Measurements from ENCODE around the gene NHLRC2.

The NHLRC2 gene

DNA sequence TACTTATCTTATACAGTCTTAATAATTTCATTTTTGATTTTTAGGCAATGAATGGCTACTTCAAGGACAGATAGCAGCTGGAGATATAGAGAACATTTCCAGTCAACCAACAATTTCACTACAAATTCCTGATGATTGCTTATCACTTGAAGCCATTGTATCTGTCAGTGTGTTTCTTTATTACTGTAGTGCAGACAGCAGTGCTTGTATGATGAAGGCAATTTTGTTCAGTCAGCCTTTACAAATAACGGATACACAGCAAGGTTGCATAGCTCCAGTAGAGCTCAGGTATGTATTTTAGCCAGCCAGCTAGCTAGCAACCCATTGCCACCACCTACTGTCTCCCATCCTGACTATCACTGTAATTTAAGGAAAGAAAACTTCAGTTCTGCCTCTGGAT lies 53.8 kb downstream of the NHLRC2 start:
- H3K4me1 ChIP-seq (ENCODE audit: insufficient read depth, low read length) = no peaks in the 10 kb centered on the region
- H3K9ac ChIP-seq (ENCODE audit: low read depth, low read length) = no peak overlapping the region
- no peaks in the 10 kb centered on the region for H3K9me3 ChIP-seq (ENCODE audit: control insufficient read depth, insufficient read depth, low read length)
- H3K36me3 ChIP-seq (ENCODE audit: insufficient read depth, low read length) = peaks cover 3% of the 10 kb centered on the region

DNA sequence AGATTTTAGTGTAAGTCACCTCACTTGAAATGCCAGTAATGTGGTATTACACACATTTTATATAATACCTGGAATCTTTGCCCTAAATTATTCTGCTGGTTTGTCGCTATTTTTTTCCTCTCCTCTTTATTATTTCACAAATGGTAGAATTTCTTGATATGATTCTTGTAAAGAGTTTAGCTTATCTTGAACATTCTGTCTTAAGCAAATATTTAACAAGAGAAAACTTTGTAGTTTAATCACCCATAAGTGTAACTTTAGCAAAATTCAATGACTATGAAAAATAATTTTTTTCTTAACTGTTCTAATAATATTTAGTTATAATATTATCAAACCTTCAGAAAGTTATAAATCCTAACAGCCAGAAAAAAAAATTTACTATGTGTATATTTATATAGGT lies 56.7 kb downstream of the NHLRC2 start:
- Histone ChIP-seq H3K4me1 (ENCODE audit: insufficient read depth, low read length) (no peaks in the 10 kb centered on the region), H3K9ac (ENCODE audit: low read depth, low read length) (no peak overlapping the region), H3K36me3 (ENCODE audit: insufficient read depth, low read length) (peaks cover 3% of the 10 kb centered on the region), H3K9me3 (ENCODE audit: control insufficient read depth, insufficient read depth, low read length) (no peaks in the 10 kb centered on the region)

DNA sequence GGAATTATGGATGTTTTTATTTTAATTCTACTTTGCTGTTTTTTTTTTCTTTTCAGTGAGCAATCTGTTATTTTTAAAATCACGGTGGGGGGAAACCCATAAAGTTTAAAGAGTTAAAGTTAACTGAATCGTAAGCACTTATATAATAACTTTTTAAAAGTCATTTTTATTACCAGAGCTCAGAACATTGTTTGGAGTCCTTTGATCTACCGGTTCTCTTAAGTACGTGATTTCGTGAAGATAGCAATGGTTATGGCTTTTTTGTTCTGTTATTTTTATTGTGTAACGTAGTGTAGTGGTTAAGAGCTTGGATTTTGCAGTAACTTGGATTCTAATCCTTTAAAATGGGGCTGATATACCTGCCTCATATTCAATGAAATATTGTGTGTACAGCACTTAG lies 57.4 kb downstream of the NHLRC2 start:
- Histone ChIP-seq H3K9ac (ENCODE audit: low read depth, low read length) (no peak overlapping the region), H3K36me3 (ENCODE audit: insufficient read depth, low read length) (peaks cover 3% of the 10 kb centered on the region), H3K9me3 (ENCODE audit: control insufficient read depth, insufficient read depth, low read length) (no peaks in the 10 kb centered on the region), H3K4me1 (ENCODE audit: insufficient read depth, low read length) (no peaks in the 10 kb centered on the region)

DNA sequence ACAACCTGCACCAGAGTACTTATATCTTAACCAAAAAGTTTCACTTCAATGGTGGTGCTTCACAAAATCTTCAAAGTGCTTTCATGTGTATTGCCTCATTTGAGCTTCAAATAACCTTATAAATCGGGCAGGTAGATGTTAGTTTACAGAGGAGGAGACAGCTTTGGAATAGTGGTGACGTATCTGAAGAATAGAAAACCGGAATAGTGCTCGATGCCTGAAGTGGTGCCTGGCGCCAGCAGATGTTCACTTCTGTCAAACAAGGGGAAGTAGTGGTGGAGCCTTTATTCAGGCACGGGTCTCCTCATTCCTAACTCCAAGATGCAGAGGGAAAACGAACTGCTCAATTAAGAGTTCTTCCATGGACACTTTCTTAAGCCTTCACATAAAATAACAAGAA lies 58.1 kb downstream of the NHLRC2 start:
- no peaks in the 10 kb centered on the region for H3K9me3 ChIP-seq (ENCODE audit: control insufficient read depth, insufficient read depth, low read length)
- H3K4me1 ChIP-seq (ENCODE audit: insufficient read depth, low read length) = no peaks in the 10 kb centered on the region
- H3K9ac ChIP-seq (ENCODE audit: low read depth, low read length) = no peak overlapping the region
- peaks cover 3% of the 10 kb centered on the region for H3K36me3 ChIP-seq (ENCODE audit: insufficient read depth, low read length)

DNA sequence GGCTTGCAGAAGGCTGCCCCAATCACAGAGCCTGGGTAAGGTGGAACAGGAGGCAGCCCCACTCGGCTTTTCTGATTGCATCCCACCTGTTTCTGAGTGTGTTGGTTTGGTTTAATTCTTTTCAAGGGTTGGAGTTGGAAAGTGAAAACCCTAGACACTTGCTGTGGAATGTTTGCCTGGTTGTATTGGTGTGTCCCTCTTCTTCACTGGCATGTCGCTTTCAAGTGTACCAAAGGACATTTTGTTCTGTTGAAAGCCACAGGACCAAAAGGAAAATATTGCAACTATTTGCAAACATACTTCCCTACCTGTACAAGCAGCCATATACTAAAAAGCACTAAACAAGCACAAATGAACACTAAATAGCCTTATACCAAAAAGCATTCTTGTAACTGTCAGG lies 60.5 kb downstream of the NHLRC2 start:
- H3K36me3 ChIP-seq (ENCODE audit: insufficient read depth, low read length) = no peaks in the 10 kb centered on the region
- H3K9me3 ChIP-seq (ENCODE audit: control insufficient read depth, insufficient read depth, low read length) = no peaks in the 10 kb centered on the region
- H3K9ac ChIP-seq (ENCODE audit: low read depth, low read length) = no peak overlapping the region

DNA sequence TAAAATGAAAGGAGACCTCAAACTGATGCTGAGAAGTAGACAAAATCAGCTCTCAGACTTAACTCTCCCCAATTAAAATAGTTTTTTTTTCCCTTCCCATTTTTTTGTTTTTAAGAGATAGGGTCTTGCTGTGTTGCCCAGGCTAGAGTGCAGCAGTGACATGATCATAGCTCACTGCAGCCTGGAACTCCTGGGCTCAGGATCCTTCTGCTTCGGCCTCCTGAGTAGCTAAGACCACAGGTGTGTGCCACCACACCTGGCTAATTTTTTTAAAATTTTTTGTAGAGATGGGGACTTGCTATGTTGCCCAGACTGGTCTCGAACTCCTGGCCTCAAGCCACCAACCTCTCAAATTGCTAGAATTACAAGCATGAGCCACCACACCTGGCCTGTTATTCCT lies 61.1 kb downstream of the NHLRC2 start:
- Histone ChIP-seq H3K4me1 (ENCODE audit: insufficient read depth, low read length) (no peaks in the 10 kb centered on the region), H3K9me3 (ENCODE audit: control insufficient read depth, insufficient read depth, low read length) (no peaks in the 10 kb centered on the region), H3K36me3 (ENCODE audit: insufficient read depth, low read length) (no peaks in the 10 kb centered on the region), H3K9ac (ENCODE audit: low read depth, low read length) (no peak overlapping the region)

More for the DNA sequence above, 60.5 kb downstream of the NHLRC2 start:
- H3K4me1 ChIP-seq (ENCODE audit: insufficient read depth, low read length) = no peaks in the 10 kb centered on the region

DNA sequence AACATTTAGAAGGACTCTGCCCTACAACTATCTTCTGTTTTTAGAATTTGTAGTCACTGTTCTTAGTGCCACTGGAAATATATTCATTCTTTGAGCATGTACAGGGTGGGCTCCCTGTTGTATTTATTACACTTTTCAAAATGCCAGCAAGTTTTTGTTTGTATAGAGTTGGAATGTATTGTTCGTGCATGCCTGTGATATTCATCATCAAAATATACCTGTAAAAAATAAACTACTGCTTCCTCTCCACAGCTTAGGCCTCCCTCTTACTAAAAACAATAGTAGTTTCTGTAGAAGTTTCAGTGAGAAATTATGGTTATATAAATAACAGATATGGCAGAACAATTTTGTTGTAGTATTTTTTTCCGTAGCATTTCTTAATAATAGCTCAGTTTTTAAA lies 61.6 kb downstream of the NHLRC2 start:
- Histone ChIP-seq H3K9ac (ENCODE audit: low read depth, low read length) (no peak overlapping the region), H3K9me3 (ENCODE audit: control insufficient read depth, insufficient read depth, low read length) (no peaks in the 10 kb centered on the region), H3K4me1 (ENCODE audit: insufficient read depth, low read length) (no peaks in the 10 kb centered on the region), H3K36me3 (ENCODE audit: insufficient read depth, low read length) (no peaks in the 10 kb centered on the region)

DNA sequence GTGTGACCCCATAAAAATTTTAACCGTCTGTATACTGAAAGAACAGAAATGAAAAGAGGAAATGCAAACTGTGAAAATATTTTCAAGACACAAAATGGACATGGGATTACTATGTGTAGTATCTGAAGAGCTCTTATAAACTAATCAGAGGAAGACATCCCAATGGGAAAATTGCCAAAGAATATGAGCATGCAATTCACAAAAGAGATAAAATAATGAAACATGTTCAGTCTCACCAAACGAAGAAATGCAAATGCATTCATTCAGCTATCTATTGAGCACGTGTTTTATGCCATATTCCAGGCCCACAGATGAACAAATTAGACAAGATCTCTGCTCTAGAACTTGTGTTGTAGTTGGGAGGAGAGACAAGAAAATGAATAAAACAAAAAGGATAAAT lies 63.2 kb downstream of the NHLRC2 start:
- Histone ChIP-seq H3K9me3 (ENCODE audit: control insufficient read depth, insufficient read depth, low read length) (no peaks in the 10 kb centered on the region), H3K9ac (ENCODE audit: low read depth, low read length) (no peak overlapping the region), H3K36me3 (ENCODE audit: insufficient read depth, low read length) (no peaks in the 10 kb centered on the region), H3K4me1 (ENCODE audit: insufficient read depth, low read length) (no peaks in the 10 kb centered on the region)

DNA sequence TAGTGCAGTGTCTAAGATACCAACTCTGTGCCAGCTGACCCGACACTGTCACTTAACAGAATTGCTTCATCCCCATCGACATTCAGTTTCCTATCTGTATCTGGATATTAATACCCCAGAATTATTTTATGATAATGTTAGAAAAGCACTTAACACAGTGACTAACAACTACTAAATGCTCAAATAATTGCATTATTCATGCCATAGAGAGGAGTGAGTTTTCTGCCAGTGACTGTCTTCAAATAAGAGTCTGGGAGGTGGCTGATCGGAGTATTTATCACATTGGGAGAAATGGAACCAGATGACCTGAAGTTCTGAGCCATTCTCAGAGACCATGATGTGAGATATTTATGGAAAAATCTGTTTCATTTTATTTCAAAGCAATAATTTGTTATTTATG lies 65.7 kb downstream of the NHLRC2 start:
- Histone ChIP-seq H3K9me3 (ENCODE audit: control insufficient read depth, insufficient read depth, low read length) (no peaks in the 10 kb centered on the region), H3K9ac (ENCODE audit: low read depth, low read length) (no peak overlapping the region), H3K36me3 (ENCODE audit: insufficient read depth, low read length) (no peaks in the 10 kb centered on the region), H3K4me1 (ENCODE audit: insufficient read depth, low read length) (no peaks in the 10 kb centered on the region)

DNA sequence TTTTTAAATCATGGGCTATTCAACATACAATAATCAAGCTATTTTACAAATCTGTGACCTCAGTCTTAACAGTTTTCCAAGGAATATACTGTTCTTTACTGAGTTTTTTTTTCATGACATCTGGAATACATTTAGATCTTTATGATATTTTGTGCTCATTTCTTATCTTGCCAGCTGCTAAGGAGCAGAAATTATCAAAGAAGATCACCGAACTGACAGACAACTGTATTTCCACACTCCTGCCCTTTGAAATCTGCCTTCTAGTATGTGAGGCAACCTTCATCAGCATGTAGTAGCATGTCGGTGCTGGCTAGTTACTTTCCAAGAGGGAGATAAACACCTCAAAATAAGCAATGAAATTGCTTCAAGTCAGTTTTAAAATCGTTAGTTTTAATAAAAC lies 66.4 kb downstream of the NHLRC2 start:
- H3K9me3 ChIP-seq (ENCODE audit: control insufficient read depth, insufficient read depth, low read length) = no peaks in the 10 kb centered on the region
- no peaks in the 10 kb centered on the region for H3K36me3 ChIP-seq (ENCODE audit: insufficient read depth, low read length)

DNA sequence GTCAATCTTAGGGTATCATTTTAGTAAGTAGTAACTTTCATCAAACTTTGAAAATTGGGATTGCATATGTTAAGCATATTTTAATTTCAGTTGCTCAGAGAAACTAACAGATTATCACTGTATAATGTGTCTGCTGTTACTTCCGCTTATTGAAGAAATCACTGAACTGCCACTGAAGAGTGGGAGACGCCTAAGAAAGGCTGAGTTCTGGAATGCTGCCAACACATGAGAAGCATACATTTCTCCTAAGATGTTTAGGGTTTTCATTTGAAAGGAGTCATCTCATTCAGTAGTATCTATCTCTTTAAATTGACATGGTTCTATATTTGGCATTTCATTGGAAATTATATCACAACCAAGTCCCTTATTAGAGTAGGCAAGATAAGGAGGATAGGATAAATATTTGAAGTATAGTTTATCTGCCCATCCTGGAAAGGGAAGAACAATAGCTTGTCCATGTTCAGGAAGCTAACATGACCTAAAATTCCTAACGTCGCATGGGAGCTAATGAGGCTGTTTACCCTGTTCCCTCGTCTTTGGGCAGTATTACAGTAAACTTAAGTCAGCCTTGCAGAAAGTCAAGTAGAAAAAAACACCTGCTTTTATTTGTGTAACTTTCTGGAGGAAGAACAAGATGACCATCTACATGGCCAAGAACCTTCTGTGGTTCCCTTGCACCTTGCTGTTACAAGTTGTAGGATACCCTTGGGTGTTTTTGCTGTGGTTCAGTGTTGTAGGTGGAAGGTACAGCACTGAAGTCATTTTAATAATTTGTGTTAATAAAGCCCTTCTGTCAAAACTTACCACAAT lies 67.3 kb downstream of the NHLRC2 start:
- Histone ChIP-seq H3K9me3 (ENCODE audit: control insufficient read depth, insufficient read depth, low read length) (no peaks in the 10 kb centered on the region), H3K36me3 (ENCODE audit: insufficient read depth, low read length) (no peaks in the 10 kb centered on the region), H3K9ac (ENCODE audit: low read depth, low read length) (no peak overlapping the region), H3K4me1 (ENCODE audit: insufficient read depth, low read length) (no peaks in the 10 kb centered on the region)

More for the DNA sequence above, 66.4 kb downstream of the NHLRC2 start:
- H3K9ac ChIP-seq (ENCODE audit: low read depth, low read length) = no peak overlapping the region
- H3K4me1 ChIP-seq (ENCODE audit: insufficient read depth, low read length) = no peaks in the 10 kb centered on the region

DNA sequence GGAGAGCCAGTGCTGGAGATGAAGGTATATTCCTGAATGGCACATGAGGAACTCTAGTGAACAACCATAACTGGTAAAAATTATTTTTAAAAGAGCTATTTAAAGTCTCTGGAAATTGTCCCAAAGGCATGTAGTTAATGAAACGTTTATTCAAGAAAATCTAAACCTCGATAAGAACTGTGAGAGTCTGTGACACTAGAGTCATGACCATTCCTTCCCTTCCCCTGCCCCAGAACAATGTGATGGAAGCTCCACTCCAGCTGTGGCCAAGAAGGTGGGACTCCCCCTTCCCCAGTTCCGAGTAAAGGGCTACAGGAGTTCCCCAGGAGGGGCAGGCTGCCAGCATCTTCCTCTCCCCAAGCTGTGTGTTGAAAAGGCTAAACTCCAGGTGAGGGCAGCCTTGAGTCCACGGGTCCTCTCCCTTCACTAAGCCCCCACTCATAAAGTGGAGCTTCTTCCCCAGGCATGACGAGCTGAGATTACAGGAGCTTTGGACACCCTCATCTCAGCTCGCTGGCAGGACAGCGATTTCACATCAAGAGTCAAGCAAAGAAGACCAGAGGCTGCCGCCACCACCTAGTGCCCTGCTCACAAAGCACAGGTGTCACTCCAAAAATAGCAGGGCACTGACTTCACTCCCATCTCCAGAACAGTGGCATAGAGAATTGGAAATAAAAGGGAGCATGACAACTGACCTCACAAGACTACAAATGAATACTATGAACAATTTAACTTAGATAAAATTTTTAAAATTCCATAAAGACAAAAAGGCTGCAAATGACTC lies 68.5 kb downstream of the NHLRC2 start:
- no peaks in the 10 kb centered on the region for H3K36me3 ChIP-seq (ENCODE audit: insufficient read depth, low read length)
- H3K9ac ChIP-seq (ENCODE audit: low read depth, low read length) = no peak overlapping the region
- no peaks in the 10 kb centered on the region for H3K4me1 ChIP-seq (ENCODE audit: insufficient read depth, low read length)
- H3K9me3 ChIP-seq (ENCODE audit: control insufficient read depth, insufficient read depth, low read length) = no peaks in the 10 kb centered on the region

DNA sequence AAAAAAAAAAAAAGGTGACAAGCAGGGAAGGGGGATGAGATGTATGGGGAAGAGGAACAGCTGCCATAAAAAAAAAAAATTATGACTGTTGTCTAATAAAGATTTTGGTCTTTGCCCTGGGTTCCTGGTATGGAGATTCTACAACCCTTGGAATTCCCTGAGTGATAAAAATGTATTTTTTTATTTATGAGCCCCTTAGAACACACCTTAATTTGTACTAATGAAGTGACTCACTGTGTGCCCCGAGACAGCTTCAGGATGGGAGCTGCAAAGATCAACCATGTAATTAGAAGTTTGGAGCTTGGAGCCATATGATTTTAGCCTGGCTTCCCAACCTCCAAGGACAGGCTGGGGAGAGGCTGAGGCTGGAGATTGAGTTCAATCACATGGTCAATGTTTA lies 69.7 kb downstream of the NHLRC2 start:
- Histone ChIP-seq H3K9ac (ENCODE audit: low read depth, low read length) (no peak overlapping the region), H3K36me3 (ENCODE audit: insufficient read depth, low read length) (no peaks in the 10 kb centered on the region), H3K4me1 (ENCODE audit: insufficient read depth, low read length) (no peaks in the 10 kb centered on the region)

DNA sequence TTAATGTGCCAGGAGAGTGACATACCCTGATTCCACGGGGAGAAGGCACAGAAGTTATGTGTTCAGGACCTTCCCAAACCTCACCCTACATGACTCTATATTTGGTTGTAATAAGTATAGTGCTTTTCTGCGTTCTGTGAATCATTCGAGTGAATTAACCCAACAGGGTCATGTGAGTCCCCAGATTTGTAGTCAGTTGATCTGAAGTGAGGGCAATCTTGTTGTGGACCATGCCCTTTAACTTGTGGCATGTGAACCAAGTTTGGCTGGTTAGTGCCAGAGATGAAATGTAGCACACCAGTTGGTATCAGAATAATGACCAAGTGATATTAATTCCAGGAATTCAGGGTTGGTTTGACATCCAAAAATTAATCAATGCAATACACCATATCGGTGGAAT lies 70.2 kb downstream of the NHLRC2 start:
- Histone ChIP-seq H3K36me3 (ENCODE audit: insufficient read depth, low read length) (no peaks in the 10 kb centered on the region), H3K4me1 (ENCODE audit: insufficient read depth, low read length) (no peaks in the 10 kb centered on the region), H3K9ac (ENCODE audit: low read depth, low read length) (no peak overlapping the region), H3K9me3 (ENCODE audit: control insufficient read depth, insufficient read depth, low read length) (no peaks in the 10 kb centered on the region)

More for the DNA sequence above, 69.7 kb downstream of the NHLRC2 start:
- H3K9me3 ChIP-seq (ENCODE audit: control insufficient read depth, insufficient read depth, low read length) = no peaks in the 10 kb centered on the region

DNA sequence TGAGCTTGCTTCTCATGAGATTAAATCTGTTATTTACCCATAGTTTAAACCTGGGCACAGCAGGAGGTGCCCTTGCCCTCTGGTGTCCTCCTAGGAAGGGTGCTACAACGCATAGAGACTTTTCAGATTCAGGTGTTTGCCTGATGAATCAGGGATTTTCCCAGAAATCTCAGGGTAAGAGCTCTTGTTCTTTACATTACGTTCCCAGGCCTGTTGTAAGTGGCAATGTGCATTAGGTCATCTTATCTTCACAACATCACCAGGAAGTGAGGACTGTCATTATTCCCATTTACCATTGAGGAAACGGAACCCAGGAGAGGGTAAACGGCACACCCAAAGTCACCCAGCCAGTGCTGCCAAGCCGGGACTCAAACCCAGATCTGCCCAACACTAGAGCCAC lies 73.0 kb downstream of the NHLRC2 start:
- H3K36me3 ChIP-seq (ENCODE audit: insufficient read depth, low read length) = no peaks in the 10 kb centered on the region
- no peak overlapping the region for H3K9ac ChIP-seq (ENCODE audit: low read depth, low read length)
- no peaks in the 10 kb centered on the region for H3K4me1 ChIP-seq (ENCODE audit: insufficient read depth, low read length)
- no peaks in the 10 kb centered on the region for H3K9me3 ChIP-seq (ENCODE audit: control insufficient read depth, insufficient read depth, low read length)

Data from ES-I3 (cell line).